Measurements from ENCODE around the gene ARHGAP31. TPM values are rescaled to one million over a fixed set of nuclear protein-coding genes. Genes with fewer than 3 reads are reported as not detected.

Gene ARHGAP31
- total RNA-seq, 1 donor from 2014 or later = 23.7 TPM

- peaks cover 39% of the 10 kb centered on the region for H3K36me3 Mint-ChIP-seq (ENCODE audit: low read depth)
- no peaks in the 10 kb centered on the region for H3K27me3 Mint-ChIP-seq
- CTCF ChIA-PET = no interaction called here
- ATAC-seq (ENCODE audit: low read depth) (no peak), DNase-seq (no peak)
- H3K9me3 Mint-ChIP-seq = no peaks in the 10 kb centered on the region
- no peak overlapping the region for H3K27ac Mint-ChIP-seq
- no peak overlapping the region for H3K4me3 Mint-ChIP-seq
- intact Hi-C loops (cut with micrococcal nuclease) = no loop called here
- TF ChIP-seq, protein P1, sequence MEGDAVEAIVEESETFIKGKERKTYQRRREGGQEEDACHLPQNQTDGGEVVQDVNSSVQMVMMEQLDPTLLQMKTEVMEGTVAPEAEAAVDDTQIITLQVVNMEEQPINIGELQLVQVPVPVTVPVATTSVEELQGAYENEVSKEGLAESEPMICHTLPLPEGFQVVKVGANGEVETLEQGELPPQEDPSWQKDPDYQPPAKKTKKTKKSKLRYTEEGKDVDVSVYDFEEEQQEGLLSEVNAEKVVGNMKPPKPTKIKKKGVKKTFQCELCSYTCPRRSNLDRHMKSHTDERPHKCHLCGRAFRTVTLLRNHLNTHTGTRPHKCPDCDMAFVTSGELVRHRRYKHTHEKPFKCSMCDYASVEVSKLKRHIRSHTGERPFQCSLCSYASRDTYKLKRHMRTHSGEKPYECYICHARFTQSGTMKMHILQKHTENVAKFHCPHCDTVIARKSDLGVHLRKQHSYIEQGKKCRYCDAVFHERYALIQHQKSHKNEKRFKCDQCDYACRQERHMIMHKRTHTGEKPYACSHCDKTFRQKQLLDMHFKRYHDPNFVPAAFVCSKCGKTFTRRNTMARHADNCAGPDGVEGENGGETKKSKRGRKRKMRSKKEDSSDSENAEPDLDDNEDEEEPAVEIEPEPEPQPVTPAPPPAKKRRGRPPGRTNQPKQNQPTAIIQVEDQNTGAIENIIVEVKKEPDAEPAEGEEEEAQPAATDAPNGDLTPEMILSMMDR (IDR thresholded peaks at IDR 0.05) = no peak
- POLR2A ChIA-PET = no interaction called here
- peaks cover 12% of the 10 kb centered on the region for H3K4me1 Mint-ChIP-seq
Measured at GRCh38 chr3:119409844-119410243, 115.7 kb downstream of the ARHGAP31 start.

DNA sequence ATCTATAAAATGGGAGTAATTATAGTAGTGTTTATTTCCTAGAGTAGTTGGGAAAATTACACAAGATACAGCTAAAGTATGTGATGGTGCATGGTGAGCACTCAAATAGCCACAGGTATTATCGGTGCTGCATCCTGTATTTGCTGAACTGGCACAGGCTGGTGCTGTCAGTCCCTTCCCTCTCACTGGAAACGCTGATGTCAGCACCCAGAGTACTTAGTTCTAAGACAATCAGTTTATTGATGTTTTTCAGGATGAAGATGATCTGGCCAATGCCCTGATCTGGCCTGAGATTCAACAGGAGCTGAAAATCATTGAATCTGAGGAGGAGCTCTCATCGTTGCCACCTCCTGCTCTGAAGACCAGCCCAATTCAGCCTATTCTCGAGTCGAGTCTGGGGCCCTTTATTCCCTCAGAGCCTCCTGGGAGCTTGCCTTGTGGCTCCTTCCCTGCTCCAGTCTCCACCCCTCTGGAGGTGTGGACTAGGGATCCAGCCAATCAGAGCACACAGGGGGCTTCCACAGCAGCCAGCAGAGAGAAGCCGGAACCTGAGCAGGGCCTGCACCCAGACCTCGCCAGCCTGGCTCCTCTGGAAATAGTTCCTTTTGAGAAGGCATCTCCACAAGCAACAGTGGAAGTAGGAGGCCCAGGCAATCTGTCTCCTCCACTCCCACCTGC lies 119.6 kb downstream of the ARHGAP31 start:
- Mint-ChIP-seq H3K27ac (no peak overlapping the region), H3K4me1 (peaks cover 3% of the 10 kb centered on the region), H3K27me3 (no peaks in the 10 kb centered on the region), H3K4me3 (no peak overlapping the region), H3K36me3 (ENCODE audit: low read depth) (peaks cover 50% of the 10 kb centered on the region), H3K9me3 (no peaks in the 10 kb centered on the region)
- intact Hi-C loops (cut with micrococcal nuclease) = no loop called here
- DNase-seq (no peak), ATAC-seq (ENCODE audit: low read depth) (no peak)
- ChIA-PET CTCF (no interaction called here), POLR2A (no interaction called here)
- TF ChIP-seq, protein P1 (IDR thresholded peaks at IDR 0.05) = no peak

- H3K36me3 Mint-ChIP-seq (ENCODE audit: low read depth) = peaks cover 22% of the 10 kb centered on the region
Measured at GRCh38 chr3:119416873-119417272, 122.7 kb downstream of the ARHGAP31 start.

GRCh38 chr3:119417771-119418512 lies 123.8 kb downstream of the ARHGAP31 start:
- DNase-seq = no peak
- peaks cover 22% of the 10 kb centered on the region for H3K36me3 Mint-ChIP-seq (ENCODE audit: low read depth)
- no peak for ATAC-seq (ENCODE audit: low read depth)
- no peaks in the 10 kb centered on the region for H3K4me1 Mint-ChIP-seq
- no peak overlapping the region for H3K27ac Mint-ChIP-seq
- H3K27me3 Mint-ChIP-seq = no peaks in the 10 kb centered on the region
- intact Hi-C loops (cut with micrococcal nuclease) = no loop called here
- TF ChIP-seq, protein P1 (IDR thresholded peaks at IDR 0.05) = no peak
- POLR2A ChIA-PET = no interaction called here
- CTCF ChIA-PET = no interaction called here
- no peaks in the 10 kb centered on the region for H3K9me3 Mint-ChIP-seq
- H3K4me3 Mint-ChIP-seq = no peak overlapping the region

More at GRCh38 chr3:119416873-119417272, 122.7 kb downstream of the ARHGAP31 start:
- Mint-ChIP-seq H3K9me3 (no peaks in the 10 kb centered on the region), H3K4me1 (no peaks in the 10 kb centered on the region), H3K4me3 (no peak overlapping the region), H3K27ac (no peak overlapping the region), H3K27me3 (no peaks in the 10 kb centered on the region)
- ChIA-PET CTCF (no interaction called here), POLR2A (interaction anchor here (0.6 kb wide), 1 partner anchor 81 kb away, joined by 3 read pairs; no protein-coding TSS in a partner anchor)
- ATAC-seq (ENCODE audit: low read depth) = no peak
- DNase-seq = no peak
- TF ChIP-seq, protein P1 (IDR thresholded peaks at IDR 0.05) = no peak
- intact Hi-C loops (cut with micrococcal nuclease) = no loop called here

DNA sequence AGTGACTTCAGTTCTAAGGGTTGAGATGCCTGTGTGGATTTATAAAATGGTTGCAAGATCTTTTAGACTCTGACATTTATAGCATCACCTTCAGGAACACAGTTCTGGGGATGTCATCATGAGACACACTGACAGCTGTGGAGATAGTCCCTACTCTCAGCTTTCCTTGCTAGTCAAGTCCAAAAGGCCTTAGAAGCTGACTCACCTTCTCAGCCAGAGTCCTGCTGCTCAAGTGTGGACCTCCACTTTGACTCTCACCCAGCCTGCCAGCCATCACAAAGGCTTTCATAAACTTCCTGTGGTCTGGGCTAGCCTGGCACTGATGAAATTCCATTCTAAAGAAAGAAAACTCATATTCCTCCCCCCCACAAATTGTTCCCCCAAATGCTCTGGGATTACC lies 124.5 kb downstream of the ARHGAP31 start:
- no peaks in the 10 kb centered on the region for H3K4me1 Mint-ChIP-seq
- H3K9me3 Mint-ChIP-seq = no peaks in the 10 kb centered on the region
- no peaks in the 10 kb centered on the region for H3K27me3 Mint-ChIP-seq
- intact Hi-C loops (cut with micrococcal nuclease) = no loop called here
- no peak overlapping the region for H3K4me3 Mint-ChIP-seq
- no peak for DNase-seq
- TF ChIP-seq, protein P1 (IDR thresholded peaks at IDR 0.05) = no peak
- CTCF ChIA-PET = no interaction called here
- ATAC-seq (ENCODE audit: low read depth) = no peak
- peaks cover 22% of the 10 kb centered on the region for H3K36me3 Mint-ChIP-seq (ENCODE audit: low read depth)
- POLR2A ChIA-PET = no interaction called here
- no peak overlapping the region for H3K27ac Mint-ChIP-seq
